GM23338 (cell line): ENCODE results near the gene TENM3. TPM values are rescaled to one million over a fixed set of nuclear protein-coding genes. Genes with fewer than 3 reads are reported as not detected.

Experiments used
- ATAC-seq: fragments of 200-7000 bp; cut with Tn5 transposase; 3 replicates; pipeline ENCODE4 v1.9.1; 2020
- DNase-seq: peaks from one replicate; pipeline ENCODE4 v3.0.0-alpha.2; 2015; ENCODE audit warnings: low spot score
- H2AFZ ChIP-seq: fragments of 200-600 bp; sonication (generic); 2 replicates; pipeline ENCODE4 v1.8.0; 2016; ENCODE audit warnings: antibody characterized with exemption, mild to moderate bottlenecking, moderate library complexity
- H3F3A ChIP-seq: fragments of 200-600 bp; sonication (generic); replicated peaks from 2 replicates; pipeline ENCODE4 v1.8.0; 2017; ENCODE audit warnings: antibody characterized with exemption, mixed run types, low read depth
- H3K27ac ChIP-seq: fragments of 200-600 bp; sonication (generic); 2 replicates; pipeline ENCODE4 v1.6.1; 2016; ENCODE audit warnings: low read depth
- H3K27me3 ChIP-seq: fragments of 200-600 bp; sonication (generic); 2 replicates; pipeline ENCODE4 v1.8.0; 2016; ENCODE audit warnings: mild to moderate bottlenecking, mixed run types, moderate library complexity; ENCODE audit not compliant: insufficient read depth
- H3K36me3 ChIP-seq: fragments of 200-600 bp; sonication (generic); 2 replicates; pipeline ENCODE4 v1.8.0; 2016; ENCODE audit warnings: mild to moderate bottlenecking; ENCODE audit not compliant: insufficient read depth
- H3K4me1 ChIP-seq: fragments of 200-600 bp; sonication (generic); 2 replicates; pipeline ENCODE4 v1.8.0; 2016; ENCODE audit warnings: mild to moderate bottlenecking, moderate library complexity; ENCODE audit not compliant: insufficient read depth
- H3K4me2 ChIP-seq: fragments of 200-600 bp; sonication (generic); 2 replicates; pipeline ENCODE4 v1.7.1; 2017; ENCODE audit warnings: mixed run types
- H3K4me3 ChIP-seq: fragments of 200-600 bp; sonication (generic); 2 replicates; pipeline ENCODE4 v1.6.1; 2016; ENCODE audit warnings: mixed run types
- H3K79me2 ChIP-seq: fragments of 200-600 bp; sonication (generic); replicated peaks from 2 replicates; pipeline ENCODE4 v1.8.0; 2017; ENCODE audit warnings: mild to moderate bottlenecking; ENCODE audit not compliant: insufficient read depth
- H3K9me2 ChIP-seq: fragments of 200-600 bp; sonication (generic); 2 replicates; pipeline ENCODE4 v1.8.0; 2017; ENCODE audit not compliant: insufficient read depth
- H4K20me1 ChIP-seq: fragments of 200-600 bp; sonication (generic); replicated peaks from 2 replicates; pipeline ENCODE4 v1.8.0; 2017; ENCODE audit warnings: mild to moderate bottlenecking; ENCODE audit not compliant: insufficient read depth
- H3K27ac Mint-ChIP-seq: 2 replicates; pipeline ENCODE4 v1.8.0; 2020; ENCODE audit warnings: inconsistent platforms, mild to moderate bottlenecking, moderate library complexity, mixed read lengths
- H3K27me3 Mint-ChIP-seq: 3 replicates; pipeline ENCODE4 v1.8.0; 2022; ENCODE audit warnings: low read depth, mild to moderate bottlenecking, moderate library complexity, mixed read lengths, inconsistent platforms; ENCODE audit not compliant: insufficient read depth, poor library complexity
- H3K36me3 Mint-ChIP-seq: 3 replicates; pipeline ENCODE4 v1.8.0; 2021; ENCODE audit warnings: low read depth, mild to moderate bottlenecking, inconsistent platforms, moderate library complexity, mixed read lengths
- H3K4me1 Mint-ChIP-seq: 3 replicates; pipeline ENCODE4 v1.8.0; 2020; ENCODE audit warnings: mild to moderate bottlenecking, inconsistent platforms, mixed read lengths
- H3K4me3 Mint-ChIP-seq: 3 replicates; pipeline ENCODE4 v1.8.0; 2021; ENCODE audit warnings: moderate library complexity, mild to moderate bottlenecking, inconsistent platforms, mixed read lengths
- H3K9me3 Mint-ChIP-seq: 3 replicates; pipeline ENCODE4 v1.8.0; 2020; ENCODE audit warnings: moderate library complexity, mild to moderate bottlenecking, inconsistent platforms, mixed read lengths
- EZH2phosphoT487 ChIP-seq: fragments of 200-600 bp; sonication (generic); IDR thresholded peaks from one replicate; pipeline ENCODE4 v1.8.1; 2018; ENCODE audit warnings: antibody characterized with exemption; ENCODE audit not compliant: unreplicated experiment
- NANOG ChIP-seq: IDR thresholded peaks from 2 replicates; pipeline ENCODE4 v1.6.1; 2016; ENCODE audit warnings: antibody characterized with exemption, borderline replicate concordance
- POLR2AphosphoS5 ChIP-seq: IDR thresholded peaks from 2 replicates; pipeline ENCODE4 v1.6.1; 2016; ENCODE audit warnings: antibody characterized with exemption, low read depth
- polyA plus RNA-seq: library from polyadenylated mRNA; unstranded; fragments of >200 nt; fragmentation: Nextera tagmentation; extraction: Ambion mirVana; gene quantifications from 2 replicates; pipeline ENCODE4 v1.2.1, GENCODE V29; 2016
- total RNA-seq: library from RNA; depleted of rRNA; stranded (reverse); fragments of >200 nt; shearing (Covaris generic); gene quantifications from 2 replicates; pipeline ENCODE4 v1.2.3, GENCODE V29; 2014
- TF ChIP-seq, protein P1 (sequence below): IDR thresholded peaks from 2 replicates; pipeline ENCODE4 v1.6.1; 2016; ENCODE audit warnings: antibody characterized with exemption
- TF ChIP-seq, protein P2 (sequence below), 2 experiments: fragments of 200-600 bp in 1 of 2; sonication (generic) in 1 of 2; conservative IDR thresholded peaks; 2 replicates each; pipeline versions ENCODE4 v1.5.1 to v1.6.1; 2016 to 2017; ENCODE audit warnings: antibody characterized with exemption in 2 of 2, low read depth in 2 of 2, mild to moderate bottlenecking in 2 of 2, moderate library complexity in 1 of 2
- TF ChIP-seq, protein P3 (sequence below): fragments of 250-450 bp; sonication (Bioruptor Pico); IDR thresholded peaks from 2 replicates; pipeline ENCODE4 v1.5.0; 2020; ENCODE audit warnings: mild to moderate bottlenecking, moderate library complexity

TENM3 gene
- total and polyA plus RNA-seq, 2 experiments from 2014 or later: 22.2 to 128 TPM

DNA sequence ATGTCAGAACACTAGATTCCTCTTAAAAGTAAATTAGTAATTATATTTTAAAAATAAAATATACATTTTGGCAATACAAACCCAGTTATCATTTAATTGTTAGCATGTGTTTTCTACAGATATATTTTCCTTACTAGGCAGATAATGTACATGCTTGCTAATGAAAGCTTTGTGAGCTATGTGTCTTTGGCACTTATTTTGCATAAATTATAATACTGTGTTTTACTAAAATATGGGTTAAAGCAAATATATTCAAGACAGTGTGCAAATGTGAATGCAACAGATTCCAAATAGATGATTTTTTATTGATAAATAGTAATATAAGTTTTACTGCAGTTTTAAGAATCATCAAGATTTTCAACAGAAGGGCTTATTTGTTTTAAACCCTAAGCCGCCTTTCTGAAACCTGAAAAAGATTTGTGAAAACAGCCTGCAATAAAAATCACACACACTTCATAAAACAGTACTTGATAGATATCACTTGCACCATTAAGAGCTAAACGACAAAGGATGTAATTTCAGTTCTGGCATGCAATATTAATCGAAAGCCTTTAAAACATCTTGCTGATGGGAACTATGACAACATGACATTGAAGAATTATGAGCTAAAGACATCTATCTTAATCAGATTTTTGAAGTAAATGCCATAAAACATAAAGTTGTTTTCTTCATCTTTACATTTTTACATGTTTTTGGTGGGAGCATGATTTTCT is 340.7 kb downstream of the TENM3 start (continued):
- TF ChIP-seq, protein P1, sequence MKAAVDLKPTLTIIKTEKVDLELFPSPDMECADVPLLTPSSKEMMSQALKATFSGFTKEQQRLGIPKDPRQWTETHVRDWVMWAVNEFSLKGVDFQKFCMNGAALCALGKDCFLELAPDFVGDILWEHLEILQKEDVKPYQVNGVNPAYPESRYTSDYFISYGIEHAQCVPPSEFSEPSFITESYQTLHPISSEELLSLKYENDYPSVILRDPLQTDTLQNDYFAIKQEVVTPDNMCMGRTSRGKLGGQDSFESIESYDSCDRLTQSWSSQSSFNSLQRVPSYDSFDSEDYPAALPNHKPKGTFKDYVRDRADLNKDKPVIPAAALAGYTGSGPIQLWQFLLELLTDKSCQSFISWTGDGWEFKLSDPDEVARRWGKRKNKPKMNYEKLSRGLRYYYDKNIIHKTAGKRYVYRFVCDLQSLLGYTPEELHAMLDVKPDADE: no peak
- no peak for TF ChIP-seq POLR2AphosphoS5

DNA sequence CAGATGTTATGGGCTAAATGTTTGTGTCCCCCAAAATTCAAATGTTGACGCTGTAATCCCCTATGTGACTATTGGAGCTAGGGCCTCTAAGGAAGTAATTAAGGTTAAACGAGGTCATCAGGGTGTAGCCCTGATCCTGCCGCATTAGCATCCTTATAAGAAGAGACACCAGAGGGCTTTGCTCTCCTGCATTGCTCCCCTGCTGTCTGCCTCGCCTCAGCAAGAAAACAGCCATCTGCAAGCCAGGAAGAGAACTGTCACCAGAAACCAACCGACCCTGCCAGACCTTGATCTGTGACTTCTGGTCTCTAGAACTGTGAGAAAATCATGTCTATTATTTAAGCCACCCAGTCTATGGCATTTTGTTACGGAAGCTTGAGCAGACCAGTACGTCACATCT is 342.1 kb downstream of the TENM3 start:
- Histone ChIP-seq H3K27ac (0 out of 2 replicates have a peak overlapping the region, but pooled peaks have one; percentile 9), H3K4me3 (no peak overlapping the region), H3F3A (no peaks in the 10 kb centered on the region), H2AFZ (no peak overlapping the region), H3K9me2 (no peaks in the 10 kb centered on the region), H3K36me3 (peaks cover 4% of the 10 kb centered on the region; the same call in 1 of the 2 replicates), H3K27me3 (no peaks in the 10 kb centered on the region), H4K20me1 (no peaks in the 10 kb centered on the region), H3K4me2 (peak overlapping the region; percentile 33), H3K4me1 (peaks cover 7% of the 10 kb centered on the region; the same call in 1 of the 2 replicates), H3K79me2 (peaks cover 15% of the 10 kb centered on the region; the same call in 1 of the 2 replicates)
- peak; percentile 80 for DNase-seq
- TF ChIP-seq, protein P2, sequence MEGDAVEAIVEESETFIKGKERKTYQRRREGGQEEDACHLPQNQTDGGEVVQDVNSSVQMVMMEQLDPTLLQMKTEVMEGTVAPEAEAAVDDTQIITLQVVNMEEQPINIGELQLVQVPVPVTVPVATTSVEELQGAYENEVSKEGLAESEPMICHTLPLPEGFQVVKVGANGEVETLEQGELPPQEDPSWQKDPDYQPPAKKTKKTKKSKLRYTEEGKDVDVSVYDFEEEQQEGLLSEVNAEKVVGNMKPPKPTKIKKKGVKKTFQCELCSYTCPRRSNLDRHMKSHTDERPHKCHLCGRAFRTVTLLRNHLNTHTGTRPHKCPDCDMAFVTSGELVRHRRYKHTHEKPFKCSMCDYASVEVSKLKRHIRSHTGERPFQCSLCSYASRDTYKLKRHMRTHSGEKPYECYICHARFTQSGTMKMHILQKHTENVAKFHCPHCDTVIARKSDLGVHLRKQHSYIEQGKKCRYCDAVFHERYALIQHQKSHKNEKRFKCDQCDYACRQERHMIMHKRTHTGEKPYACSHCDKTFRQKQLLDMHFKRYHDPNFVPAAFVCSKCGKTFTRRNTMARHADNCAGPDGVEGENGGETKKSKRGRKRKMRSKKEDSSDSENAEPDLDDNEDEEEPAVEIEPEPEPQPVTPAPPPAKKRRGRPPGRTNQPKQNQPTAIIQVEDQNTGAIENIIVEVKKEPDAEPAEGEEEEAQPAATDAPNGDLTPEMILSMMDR (conservative IDR thresholded peaks at IDR 0.05; ENCODE audit: low read depth in 2 of 2): 0 out of 4 replicates have a peak, but pooled peaks of 1 of the 2 experiments have one; percentile 14
- TF ChIP-seq, protein P3, sequence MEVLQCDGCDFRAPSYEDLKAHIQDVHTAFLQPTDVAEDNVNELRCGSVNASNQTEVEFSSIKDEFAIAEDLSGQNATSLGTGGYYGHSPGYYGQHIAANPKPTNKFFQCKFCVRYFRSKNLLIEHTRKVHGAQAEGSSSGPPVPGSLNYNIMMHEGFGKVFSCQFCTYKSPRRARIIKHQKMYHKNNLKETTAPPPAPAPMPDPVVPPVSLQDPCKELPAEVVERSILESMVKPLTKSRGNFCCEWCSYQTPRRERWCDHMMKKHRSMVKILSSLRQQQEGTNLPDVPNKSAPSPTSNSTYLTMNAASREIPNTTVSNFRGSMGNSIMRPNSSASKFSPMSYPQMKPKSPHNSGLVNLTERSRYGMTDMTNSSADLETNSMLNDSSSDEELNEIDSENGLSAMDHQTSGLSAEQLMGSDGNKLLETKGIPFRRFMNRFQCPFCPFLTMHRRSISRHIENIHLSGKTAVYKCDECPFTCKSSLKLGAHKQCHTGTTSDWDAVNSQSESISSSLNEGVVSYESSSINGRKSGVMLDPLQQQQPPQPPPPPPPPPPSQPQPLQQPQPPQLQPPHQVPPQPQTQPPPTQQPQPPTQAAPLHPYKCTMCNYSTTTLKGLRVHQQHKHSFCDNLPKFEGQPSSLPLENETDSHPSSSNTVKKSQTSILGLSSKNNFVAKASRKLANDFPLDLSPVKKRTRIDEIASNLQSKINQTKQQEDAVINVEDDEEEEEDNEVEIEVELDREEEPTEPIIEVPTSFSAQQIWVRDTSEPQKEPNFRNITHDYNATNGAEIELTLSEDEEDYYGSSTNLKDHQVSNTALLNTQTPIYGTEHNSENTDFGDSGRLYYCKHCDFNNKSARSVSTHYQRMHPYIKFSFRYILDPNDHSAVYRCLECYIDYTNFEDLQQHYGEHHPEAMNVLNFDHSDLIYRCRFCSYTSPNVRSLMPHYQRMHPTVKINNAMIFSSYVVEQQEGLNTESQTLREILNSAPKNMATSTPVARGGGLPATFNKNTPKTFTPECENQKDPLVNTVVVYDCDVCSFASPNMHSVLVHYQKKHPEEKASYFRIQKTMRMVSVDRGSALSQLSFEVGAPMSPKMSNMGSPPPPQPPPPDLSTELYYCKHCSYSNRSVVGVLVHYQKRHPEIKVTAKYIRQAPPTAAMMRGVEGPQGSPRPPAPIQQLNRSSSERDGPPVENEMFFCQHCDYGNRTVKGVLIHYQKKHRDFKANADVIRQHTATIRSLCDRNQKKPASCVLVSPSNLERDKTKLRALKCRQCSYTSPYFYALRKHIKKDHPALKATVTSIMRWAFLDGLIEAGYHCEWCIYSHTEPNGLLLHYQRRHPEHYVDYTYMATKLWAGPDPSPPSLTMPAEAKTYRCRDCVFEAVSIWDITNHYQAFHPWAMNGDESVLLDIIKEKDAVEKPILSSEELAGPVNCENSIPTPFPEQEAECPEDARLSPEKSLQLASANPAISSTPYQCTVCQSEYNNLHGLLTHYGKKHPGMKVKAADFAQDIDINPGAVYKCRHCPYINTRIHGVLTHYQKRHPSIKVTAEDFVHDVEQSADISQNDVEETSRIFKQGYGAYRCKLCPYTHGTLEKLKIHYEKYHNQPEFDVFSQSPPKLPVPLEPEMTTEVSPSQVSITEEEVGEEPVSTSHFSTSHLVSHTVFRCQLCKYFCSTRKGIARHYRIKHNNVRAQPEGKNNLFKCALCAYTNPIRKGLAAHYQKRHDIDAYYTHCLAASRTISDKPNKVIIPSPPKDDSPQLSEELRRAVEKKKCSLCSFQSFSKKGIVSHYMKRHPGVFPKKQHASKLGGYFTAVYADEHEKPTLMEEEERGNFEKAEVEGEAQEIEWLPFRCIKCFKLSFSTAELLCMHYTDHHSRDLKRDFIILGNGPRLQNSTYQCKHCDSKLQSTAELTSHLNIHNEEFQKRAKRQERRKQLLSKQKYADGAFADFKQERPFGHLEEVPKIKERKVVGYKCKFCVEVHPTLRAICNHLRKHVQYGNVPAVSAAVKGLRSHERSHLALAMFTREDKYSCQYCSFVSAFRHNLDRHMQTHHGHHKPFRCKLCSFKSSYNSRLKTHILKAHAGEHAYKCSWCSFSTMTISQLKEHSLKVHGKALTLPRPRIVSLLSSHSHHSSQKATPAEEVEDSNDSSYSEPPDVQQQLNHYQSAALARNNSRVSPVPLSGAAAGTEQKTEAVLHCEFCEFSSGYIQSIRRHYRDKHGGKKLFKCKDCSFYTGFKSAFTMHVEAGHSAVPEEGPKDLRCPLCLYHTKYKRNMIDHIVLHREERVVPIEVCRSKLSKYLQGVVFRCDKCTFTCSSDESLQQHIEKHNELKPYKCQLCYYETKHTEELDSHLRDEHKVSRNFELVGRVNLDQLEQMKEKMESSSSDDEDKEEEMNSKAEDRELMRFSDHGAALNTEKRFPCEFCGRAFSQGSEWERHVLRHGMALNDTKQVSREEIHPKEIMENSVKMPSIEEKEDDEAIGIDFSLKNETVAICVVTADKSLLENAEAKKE (CRISPR knock-in tag): peak; percentile 62; the same call in 1 of the 2 replicates
- no peak for TF ChIP-seq EZH2phosphoT487
- TF ChIP-seq NANOG: 0 out of 2 replicates have a peak, but pooled peaks have one; percentile 31
- H3K27ac Mint-ChIP-seq: no peak overlapping the region
- H3K27me3 Mint-ChIP-seq: peaks cover 2% of the 10 kb centered on the region
- peaks cover 12% of the 10 kb centered on the region; the same call in 2 of the 3 replicates for H3K9me3 Mint-ChIP-seq
- H3K4me1 Mint-ChIP-seq: peaks cover 26% of the 10 kb centered on the region
- H3K4me3 Mint-ChIP-seq: no peak overlapping the region
- H3K36me3 Mint-ChIP-seq: peaks cover 19% of the 10 kb centered on the region; the same call in 2 of the 3 replicates
- peak; percentile 98 for ATAC-seq
